CMK (cell line): Measurements from ENCODE around the gene ZNF814.
"Not testable (repeated sequence)": the region's sequence is repeated elsewhere in the genome, so short reads cannot be mapped to it uniquely, and the experiment has no call there.

ENCODE experiments used
- DNase-seq: peaks from one replicate; pipeline ENCODE4 v3.0.0-alpha.2; 2010; ENCODE audit warnings: low read depth

The ZNF814 gene

GRCh38 chr19:57854117-57854516, 34.7 kb downstream of the ZNF814 start:
- not testable (repeated sequence) for DNase-seq

DNA sequence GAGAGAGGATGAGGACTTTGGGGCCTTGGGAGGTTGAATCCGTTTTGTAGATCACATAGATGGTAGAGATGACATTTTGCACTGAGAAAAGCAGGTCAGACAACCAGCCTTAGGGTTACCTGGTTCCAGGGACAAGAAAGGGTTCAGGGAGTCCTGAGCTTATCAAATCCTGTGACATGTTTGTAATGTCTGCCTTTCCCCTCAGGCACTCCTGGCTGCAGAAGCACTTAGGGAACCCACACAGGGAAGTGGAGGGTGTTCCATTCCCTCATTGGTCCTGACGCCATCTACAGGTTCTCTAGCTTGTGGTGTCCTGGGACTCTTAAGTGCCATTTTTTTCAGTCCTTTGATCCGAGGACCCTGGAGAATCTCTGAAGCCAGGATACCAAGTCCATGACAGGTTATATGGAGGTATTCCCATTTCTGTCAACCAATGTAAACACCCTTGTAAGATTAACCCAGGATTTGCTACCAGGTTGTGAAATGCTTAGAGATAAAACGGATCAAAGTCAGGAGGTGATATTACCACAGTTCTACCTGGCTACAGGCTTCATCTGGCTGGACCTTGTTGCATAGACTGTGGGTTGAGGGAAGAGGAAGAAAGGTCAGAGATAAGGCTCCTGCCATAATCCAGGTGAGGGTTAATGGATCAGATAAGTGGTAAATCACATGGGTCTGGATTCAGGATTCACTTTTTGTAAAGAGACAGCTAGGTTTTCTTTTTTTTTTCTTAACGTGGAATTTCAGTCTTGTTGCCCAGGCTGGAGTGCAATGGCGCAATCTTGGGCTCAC, 36.8 kb downstream of the ZNF814 start:
- not testable (repeated sequence) for DNase-seq

GRCh38 chr19:57850553-57851017, 38.3 kb downstream of the ZNF814 start:
- no peak for DNase-seq

DNA sequence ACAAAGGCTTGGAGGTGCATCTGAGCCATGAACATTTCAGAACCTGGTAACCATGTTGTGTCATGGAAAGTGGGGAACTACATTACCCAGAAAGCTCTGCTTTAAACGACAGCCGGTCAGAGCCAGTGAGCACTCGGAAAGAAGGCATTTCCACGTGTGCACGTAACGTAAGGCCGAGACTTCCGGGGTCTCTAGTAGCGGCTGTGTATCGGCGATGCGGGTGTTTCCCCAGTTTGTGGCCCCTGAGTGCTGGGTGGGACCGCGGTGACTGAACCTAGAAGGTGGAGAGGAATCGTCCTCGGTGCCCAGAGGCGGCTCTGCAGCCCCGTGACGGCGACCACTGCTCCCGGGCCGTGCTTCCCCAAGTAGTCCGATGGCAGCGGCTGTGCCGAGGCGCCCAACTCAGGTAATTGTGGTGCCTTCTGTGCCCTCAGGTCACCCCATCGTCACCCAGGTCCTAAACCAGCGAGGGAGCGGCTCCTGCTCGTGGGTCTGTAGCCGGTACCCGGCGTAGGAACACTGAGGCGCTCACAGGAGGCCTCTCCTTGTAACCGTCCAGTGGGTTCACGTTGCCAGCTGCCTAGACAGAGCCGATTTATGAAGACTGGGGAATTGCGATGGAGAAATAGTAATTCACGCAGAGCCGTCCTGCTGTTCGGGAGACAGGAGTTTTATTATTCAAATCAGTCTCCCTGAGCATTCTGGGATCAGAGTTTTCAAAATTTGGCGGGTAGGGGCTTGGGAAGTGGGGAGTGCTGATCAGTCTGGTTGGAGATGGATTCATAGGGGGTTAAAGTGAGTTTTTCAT, 39.0 kb downstream of the ZNF814 start, which contains the start of gene ZNF587:
TSS of gene ZNF587 (plus strand) at position 194 of the 808 bp plus-strand sequence. CDS start at position 374, 180 bp downstream.
- peak; percentile 67 for DNase-seq

- not testable (repeated sequence) for DNase-seq
Observed at GRCh38 chr19:57849162-57849665, 39.6 kb downstream of the ZNF814 start.

DNA sequence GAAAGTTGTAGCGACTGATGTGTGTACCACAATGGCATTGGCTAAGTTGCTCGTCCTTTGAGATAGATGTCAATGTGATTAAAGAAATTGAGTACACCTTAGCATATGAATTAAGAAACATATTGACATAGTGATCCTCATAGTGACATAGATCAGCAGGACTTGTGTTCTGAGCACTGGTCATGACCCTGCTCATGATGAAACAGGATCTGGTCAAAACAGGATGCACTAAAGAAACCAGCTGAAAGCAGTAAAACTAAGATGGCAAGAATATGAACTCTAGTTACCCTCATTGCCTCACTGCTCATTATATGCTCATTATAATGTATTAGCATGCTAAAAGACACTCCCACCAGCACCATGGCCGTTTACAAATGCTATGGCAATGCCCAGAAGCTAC, 41.7 kb downstream of the ZNF814 start:
- not testable (repeated sequence) for DNase-seq

DNA sequence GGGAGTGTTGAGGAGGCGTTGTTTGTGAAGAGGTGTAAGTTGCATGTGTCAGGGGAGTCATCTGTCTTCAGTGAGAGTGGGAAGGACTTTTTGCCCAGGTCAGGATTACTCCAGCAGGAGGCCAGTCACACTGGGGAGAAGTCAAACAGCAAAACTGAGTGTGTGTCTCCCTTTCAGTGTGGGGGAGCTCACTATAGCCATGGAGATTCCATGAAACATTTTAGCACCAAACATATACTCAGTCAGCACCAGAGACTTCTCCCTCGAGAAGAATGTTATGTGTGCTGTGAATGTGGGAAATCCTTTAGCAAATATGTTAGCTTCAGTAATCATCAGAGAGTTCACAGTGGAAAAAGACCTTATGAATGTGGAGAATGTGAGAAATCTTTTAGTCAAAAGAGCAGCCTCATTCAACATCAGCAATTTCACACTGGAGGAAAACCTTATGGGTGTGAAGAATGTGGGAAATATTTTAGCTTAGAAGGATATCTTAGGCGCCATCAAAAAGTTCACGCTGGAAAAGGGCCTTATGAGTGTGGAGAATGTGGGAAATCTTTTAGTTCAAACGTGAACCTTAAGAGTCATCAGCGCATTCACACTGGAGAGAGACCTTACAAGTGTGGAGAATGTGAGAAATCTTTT, 47.6 kb downstream of the ZNF814 start:
- no peak for DNase-seq

GRCh38 chr19:57838622-57839191, 50.1 kb downstream of the ZNF814 start:
- DNase-seq = not testable (repeated sequence)

GRCh38 chr19:57836991-57837390, 51.8 kb downstream of the ZNF814 start:
- DNase-seq = not testable (repeated sequence)

- DNase-seq = no peak
Observed at GRCh38 chr19:57830071-57830602, 58.7 kb downstream of the ZNF814 start, which contains the start of gene ZNF587B. Gene ZNF587B, plus strand, starts transcription at chr19:57830299. Its CDS starts 230 bp downstream, at chr19:57830529.

GRCh38 chr19:57829316-57829715, 59.5 kb downstream of the ZNF814 start:
- no peak for DNase-seq

GRCh38 chr19:57825511-57825910, 63.3 kb downstream of the ZNF814 start:
- no peak for DNase-seq

DNA sequence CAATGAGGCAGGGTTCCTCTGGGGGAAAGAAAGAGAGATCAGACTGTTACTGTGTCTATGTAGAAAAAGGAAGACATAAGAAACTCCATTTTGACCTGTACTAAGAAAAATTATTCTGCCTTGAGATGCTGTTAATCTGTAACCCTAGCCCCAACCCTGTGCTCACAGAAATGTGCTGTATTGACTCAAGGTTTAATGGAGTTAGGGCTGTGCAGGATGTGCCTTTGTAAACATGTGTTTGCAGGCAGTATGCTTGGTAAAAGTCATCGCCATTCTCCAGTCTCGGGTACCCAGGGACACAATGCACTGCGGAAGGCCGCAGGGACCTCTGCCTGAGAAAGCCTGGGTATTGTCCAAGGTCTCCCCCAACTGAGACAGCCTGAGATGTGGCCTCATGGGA, 65.2 kb downstream of the ZNF814 start:
- DNase-seq = not testable (repeated sequence)

GRCh38 chr19:57823155-57823554, 65.7 kb downstream of the ZNF814 start:
- DNase-seq = not testable (repeated sequence)

GRCh38 chr19:57821501-57821900, 67.3 kb downstream of the ZNF814 start:
- not testable (repeated sequence) for DNase-seq

DNA sequence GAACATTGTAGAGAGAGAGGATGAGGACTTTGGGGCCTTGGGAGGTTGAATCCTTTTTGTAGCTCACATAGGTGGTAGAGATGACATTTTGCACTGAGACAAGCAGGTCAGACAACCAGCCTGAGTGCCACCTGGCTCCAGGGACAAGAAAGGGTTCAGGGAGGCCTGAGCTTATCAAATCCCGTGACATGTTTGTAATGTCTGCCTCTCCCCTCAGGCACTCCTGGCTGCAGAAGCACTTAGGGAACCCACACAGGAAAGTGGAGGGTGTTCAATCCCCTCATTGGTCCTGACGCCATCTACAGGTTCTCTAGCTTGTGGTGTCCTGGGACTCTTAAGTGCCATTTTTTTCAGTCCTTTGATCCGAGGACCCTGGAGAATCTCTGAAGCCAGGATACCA, 67.7 kb downstream of the ZNF814 start:
- not testable (repeated sequence) for DNase-seq

DNA sequence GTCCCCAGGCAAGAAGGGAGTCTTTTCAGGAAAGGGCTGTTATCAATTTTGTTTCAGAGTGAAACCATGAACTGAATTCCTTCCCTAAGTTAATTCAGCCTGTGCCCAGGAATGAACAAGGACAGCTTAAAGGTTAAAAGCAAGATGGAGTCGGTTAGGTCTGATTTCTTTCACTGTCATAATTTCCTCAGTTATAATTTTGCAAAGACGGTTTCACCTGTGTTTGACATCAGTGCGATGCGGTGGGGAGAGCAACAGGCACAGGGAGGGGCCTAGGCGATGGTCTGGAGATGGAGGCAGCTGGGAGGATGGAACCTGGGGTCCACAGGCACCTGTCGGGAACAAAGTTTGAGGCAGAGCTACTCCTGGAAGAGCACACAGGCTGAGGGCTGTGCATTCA, 68.2 kb downstream of the ZNF814 start:
- no peak for DNase-seq

- peak; percentile 76 for DNase-seq
Observed at GRCh38 chr19:57819475-57820148, 69.2 kb downstream of the ZNF814 start.

- DNase-seq = no peak
Observed at GRCh38 chr19:57818378-57818777, 70.5 kb downstream of the ZNF814 start.

- DNase-seq = no peak
Observed at GRCh38 chr19:57817976-57818375, 70.9 kb downstream of the ZNF814 start.

GRCh38 chr19:57816652-57817051, 72.2 kb downstream of the ZNF814 start:
- no peak for DNase-seq
